Adipocyte (in vitro differentiated cells): ENCODE measurements around the gene TBCC.
A peak's percentile ranks its signal among the peaks of the same experiment; 100 is the strongest.
"Not testable (repeated sequence)": the region's sequence is repeated elsewhere in the genome, so short reads cannot be mapped to it uniquely, and the experiment has no call there.

Source experiments
- DNase-seq: peaks from one replicate; pipeline ENCODE4 v3.0.0-alpha.2; 2015; ENCODE audit warnings: low read depth
- H3K27me3 ChIP-seq: replicated peaks from 2 replicates; pipeline ENCODE4 v1.7.0; 2013; ENCODE audit warnings: mild to moderate bottlenecking, low read length, moderate library complexity; ENCODE audit not compliant: control insufficient read depth, insufficient read depth
- H3K36me3 ChIP-seq: 2 replicates; pipeline ENCODE4 v1.7.0; 2013; ENCODE audit warnings: low read length, mild to moderate bottlenecking, moderate library complexity; ENCODE audit not compliant: control insufficient read depth, insufficient read depth, severe bottlenecking
- H3K4me1 ChIP-seq: 2 replicates; pipeline ENCODE4 v1.7.0; 2013; ENCODE audit warnings: mild to moderate bottlenecking, low read length, moderate library complexity; ENCODE audit not compliant: control insufficient read depth, insufficient read depth
- H3K4me3 ChIP-seq: 2 replicates; pipeline ENCODE4 v1.7.0; 2013; ENCODE audit warnings: mild to moderate bottlenecking, low read length, moderate library complexity
- H3K9ac ChIP-seq: 2 replicates; pipeline ENCODE4 v1.7.0; 2013; ENCODE audit warnings: mild to moderate bottlenecking, low read length, moderate library complexity
- H3K9me3 ChIP-seq: 2 replicates; pipeline ENCODE4 v1.7.0; 2013; ENCODE audit warnings: mild to moderate bottlenecking, low read length, moderate library complexity; ENCODE audit not compliant: control insufficient read depth

The TBCC gene

GRCh38 chr6:42782689-42783176, 36.8 kb upstream of the TBCC start:
- Histone ChIP-seq H3K36me3 (no peaks in the 10 kb centered on the region), H3K4me3 (peak overlapping the region; percentile 99), H3K4me1 (peaks cover 27% of the 10 kb centered on the region), H3K9ac (peak overlapping the region; percentile 99), H3K9me3 (no peaks in the 10 kb centered on the region), H3K27me3 (no peaks in the 10 kb centered on the region)
- DNase-seq: peak; percentile 83

GRCh38 chr6:42781796-42782688, 36.1 kb upstream of the TBCC start, which contains the start of gene BICRAL:
BICRAL (plus strand) TSS chr6:42782052; CDS start chr6:42822023, 39,971 bp downstream.
- peaks cover 27% of the 10 kb centered on the region for H3K4me1 ChIP-seq
- peak; percentile 86 for DNase-seq
- H3K9ac ChIP-seq: peak within 1 kb of the TSS; percentile 99
- no peaks in the 10 kb centered on the region for H3K9me3 ChIP-seq
- H3K27me3 ChIP-seq: no peaks in the 10 kb centered on the region
- no peaks in the 10 kb centered on the region for H3K36me3 ChIP-seq
- peak within 1 kb of the TSS; percentile 99 for H3K4me3 ChIP-seq

GRCh38 chr6:42781546-42781795, 35.6 kb upstream of the TBCC start:
- H3K4me1 ChIP-seq: peaks cover 26% of the 10 kb centered on the region
- peak; percentile 40 for DNase-seq
- peak overlapping the region; percentile 88 for H3K9ac ChIP-seq
- peak overlapping the region; percentile 81 for H3K4me3 ChIP-seq
- H3K9me3 ChIP-seq: no peaks in the 10 kb centered on the region
- no peaks in the 10 kb centered on the region for H3K27me3 ChIP-seq
- H3K36me3 ChIP-seq: no peaks in the 10 kb centered on the region

- Histone ChIP-seq H3K36me3 (no peaks in the 10 kb centered on the region), H3K9me3 (no peaks in the 10 kb centered on the region), H3K4me1 (peaks cover 8% of the 10 kb centered on the region), H3K9ac (no peak overlapping the region), H3K4me3 (no peak overlapping the region), H3K27me3 (no peaks in the 10 kb centered on the region)
- no peak for DNase-seq
Observed at GRCh38 chr6:42779521-42779920, 33.6 kb upstream of the TBCC start.

- Histone ChIP-seq H3K36me3 (no peaks in the 10 kb centered on the region), H3K27me3 (no peaks in the 10 kb centered on the region)
- DNase-seq: no peak
Observed at GRCh38 chr6:42778122-42778521, 32.2 kb upstream of the TBCC start.

GRCh38 chr6:42777126-42777822, 31.4 kb upstream of the TBCC start:
- H3K4me3 ChIP-seq: no peak overlapping the region
- peak; percentile 67 for DNase-seq
- no peak overlapping the region for H3K9ac ChIP-seq
- no peaks in the 10 kb centered on the region for H3K36me3 ChIP-seq
- H3K27me3 ChIP-seq: no peaks in the 10 kb centered on the region
- H3K4me1 ChIP-seq: peaks cover 8% of the 10 kb centered on the region
- H3K9me3 ChIP-seq: no peaks in the 10 kb centered on the region

More at GRCh38 chr6:42778122-42778521, 32.2 kb upstream of the TBCC start:
- Histone ChIP-seq H3K9ac (no peak overlapping the region), H3K9me3 (no peaks in the 10 kb centered on the region), H3K4me1 (peaks cover 8% of the 10 kb centered on the region), H3K4me3 (no peak overlapping the region)

- not testable (repeated sequence) for H3K36me3 ChIP-seq, H3K9ac ChIP-seq, H3K9me3 ChIP-seq, DNase-seq, H3K27me3 ChIP-seq, H3K4me3 ChIP-seq, H3K4me1 ChIP-seq
Observed at GRCh38 chr6:42774821-42775487, 29.1 kb upstream of the TBCC start.

GRCh38 chr6:42774201-42774600, 28.3 kb upstream of the TBCC start:
- no peak for DNase-seq
- Histone ChIP-seq H3K9me3 (no peaks in the 10 kb centered on the region), H3K9ac (no peak overlapping the region), H3K4me3 (no peak overlapping the region), H3K4me1 (no peaks in the 10 kb centered on the region), H3K27me3 (no peaks in the 10 kb centered on the region), H3K36me3 (no peaks in the 10 kb centered on the region)

GRCh38 chr6:42771741-42772100, 25.8 kb upstream of the TBCC start:
- DNase-seq: no peak
- Histone ChIP-seq H3K36me3 (no peaks in the 10 kb centered on the region), H3K9me3 (no peaks in the 10 kb centered on the region), H3K9ac (no peak overlapping the region), H3K4me1 (peaks cover 7% of the 10 kb centered on the region), H3K4me3 (no peak overlapping the region), H3K27me3 (no peaks in the 10 kb centered on the region)

- Histone ChIP-seq H3K27me3 (no peaks in the 10 kb centered on the region), H3K4me1 (peaks cover 8% of the 10 kb centered on the region), H3K4me3 (no peak overlapping the region), H3K36me3 (no peaks in the 10 kb centered on the region), H3K9me3 (no peaks in the 10 kb centered on the region), H3K9ac (no peak overlapping the region)
- DNase-seq: no peak
Observed at GRCh38 chr6:42769836-42770235, 23.9 kb upstream of the TBCC start.

- no peak overlapping the region for H3K9ac ChIP-seq
- no peaks in the 10 kb centered on the region for H3K27me3 ChIP-seq
- no peak for DNase-seq
- H3K4me3 ChIP-seq: no peak overlapping the region
- H3K9me3 ChIP-seq: no peaks in the 10 kb centered on the region
- H3K36me3 ChIP-seq: no peaks in the 10 kb centered on the region
- H3K4me1 ChIP-seq: peaks cover 10% of the 10 kb centered on the region
Observed at GRCh38 chr6:42769051-42769450, 23.1 kb upstream of the TBCC start.
